HG03571 (cell line): ENCODE measurements around the gene CSNK1A1.
"Not testable (repeated sequence)": the region's sequence is repeated elsewhere in the genome, so short reads cannot be mapped to it uniquely, and the experiment has no call there.

Experiments used
- ATAC-seq: cut with Tn5 transposase; IDR thresholded peaks from one replicate; pipeline ENCODE4 v1.9.1; 2021; ENCODE audit not compliant: unreplicated experiment

CSNK1A1 gene

DNA sequence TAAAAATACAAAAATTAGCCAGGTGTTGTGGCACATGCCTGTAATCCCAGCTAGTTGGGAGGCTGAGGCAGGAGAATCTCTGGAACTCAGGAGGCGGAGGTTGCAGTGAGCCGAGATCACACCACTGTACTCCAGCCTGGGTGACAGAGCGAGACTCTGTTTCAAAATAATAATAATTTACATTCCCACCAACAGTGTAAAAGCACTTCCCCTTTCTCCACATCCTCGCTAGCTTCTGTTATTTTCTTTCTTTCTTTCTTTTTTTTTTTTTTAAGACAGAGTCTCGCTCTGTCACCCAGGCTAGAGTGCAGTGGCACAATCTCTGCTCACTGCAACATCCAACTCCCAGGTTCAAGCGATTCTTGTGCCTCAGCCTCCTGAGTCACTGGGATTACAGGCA lies 89.3 kb downstream of the CSNK1A1 start:
- ATAC-seq = not testable (repeated sequence)

DNA sequence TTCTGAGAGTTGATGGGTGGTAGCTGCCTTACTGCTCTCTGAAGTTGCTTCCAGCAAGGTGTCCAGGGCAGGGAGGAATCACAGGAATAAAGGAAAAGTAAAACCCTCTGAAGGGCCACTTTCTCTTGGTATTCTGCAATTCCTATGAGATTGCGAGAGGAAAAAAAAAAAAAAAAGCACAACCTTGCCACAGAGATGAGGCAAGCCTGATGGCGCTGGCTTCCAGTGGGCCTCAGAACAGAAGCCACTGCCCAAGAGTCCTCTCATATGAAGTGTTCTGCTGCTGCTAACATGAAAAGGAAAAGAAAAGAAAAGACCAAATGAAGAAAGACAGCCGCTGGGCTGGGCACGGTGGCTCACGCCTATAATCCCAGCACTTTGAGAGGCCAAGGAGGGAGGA lies 91.3 kb downstream of the CSNK1A1 start:
- no peak for ATAC-seq

DNA sequence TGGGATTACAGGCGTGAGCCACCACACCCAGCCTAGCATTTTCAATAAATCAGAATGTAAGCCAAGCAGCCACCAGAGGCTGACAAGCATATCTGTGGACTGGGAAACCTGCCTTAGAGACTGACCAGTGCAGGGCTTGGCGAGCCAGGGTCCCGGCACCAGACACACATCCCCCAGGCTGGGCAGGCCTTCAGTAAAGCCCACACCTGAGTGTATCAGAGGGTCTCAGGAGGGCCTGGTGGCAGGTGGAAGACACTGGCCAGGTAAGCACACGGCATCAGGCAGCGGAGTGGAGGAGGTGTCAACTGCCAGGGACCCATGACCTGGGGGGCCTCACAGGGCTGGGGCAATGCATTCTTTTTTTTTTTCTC lies 93.9 kb downstream of the CSNK1A1 start:
- no peak for ATAC-seq

DNA sequence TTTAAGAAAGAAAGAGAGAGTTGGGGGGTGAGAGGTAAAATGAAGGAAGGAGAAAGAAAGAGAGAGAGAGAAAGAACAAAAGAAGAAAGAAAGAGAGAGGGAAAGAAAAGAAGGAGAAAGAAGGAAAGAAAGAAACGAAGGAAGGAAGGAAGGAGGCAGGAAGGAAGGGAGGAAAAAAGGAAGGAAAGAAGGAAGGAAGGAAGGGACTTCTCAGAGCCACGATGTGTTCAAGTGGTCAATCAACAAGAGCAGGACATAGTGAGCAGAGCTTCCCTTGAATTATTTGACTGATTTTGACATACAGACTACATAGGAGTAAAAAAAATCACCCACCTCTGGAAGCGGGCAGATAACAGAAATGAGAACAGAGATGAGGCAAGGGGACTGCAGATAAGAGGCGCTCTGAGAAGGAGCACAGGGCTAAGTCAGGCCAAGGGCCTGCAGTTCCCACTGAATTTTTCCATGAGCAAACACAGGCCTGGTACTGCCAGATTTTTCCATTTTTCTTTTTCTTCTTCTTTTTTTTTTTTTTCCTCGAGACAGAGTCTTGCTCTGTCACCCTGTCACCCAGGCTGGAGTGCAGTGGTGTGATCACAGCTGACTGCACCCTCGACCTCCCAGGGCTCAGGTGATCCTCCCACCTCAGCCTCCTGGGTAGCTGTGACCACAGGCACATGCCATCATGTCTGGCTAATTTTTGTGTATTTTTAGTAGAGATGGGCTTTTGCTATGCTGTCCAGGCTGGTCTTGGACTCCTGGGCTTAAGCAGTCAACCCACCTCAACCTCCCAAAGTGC lies 94.4 kb downstream of the CSNK1A1 start:
- no peak for ATAC-seq

DNA sequence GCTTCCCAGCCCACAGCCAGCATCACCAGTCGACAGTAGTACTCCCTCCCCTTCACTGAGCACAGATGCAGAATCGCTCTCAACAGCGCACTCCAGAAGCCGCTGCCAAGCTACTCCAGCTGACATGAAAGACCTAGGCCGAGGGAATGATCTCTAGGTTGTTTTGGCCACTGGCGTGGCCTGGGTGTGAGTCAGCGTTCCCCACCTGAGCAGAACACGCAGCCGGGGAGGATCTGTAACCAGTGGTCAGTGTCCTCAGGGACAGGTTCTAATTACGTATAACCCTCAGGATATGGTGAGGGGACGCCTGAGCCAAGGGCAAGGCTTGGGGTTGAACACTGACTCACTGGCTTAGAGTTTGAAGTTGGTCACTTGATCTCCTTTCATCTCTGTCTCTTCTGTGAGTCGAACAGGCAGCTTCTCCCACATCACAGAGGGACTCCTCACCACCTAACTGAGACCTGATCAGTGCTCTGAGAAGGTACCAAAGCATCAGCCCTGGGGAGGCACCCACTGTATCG lies 95.3 kb downstream of the CSNK1A1 start:
- no peak for ATAC-seq

DNA sequence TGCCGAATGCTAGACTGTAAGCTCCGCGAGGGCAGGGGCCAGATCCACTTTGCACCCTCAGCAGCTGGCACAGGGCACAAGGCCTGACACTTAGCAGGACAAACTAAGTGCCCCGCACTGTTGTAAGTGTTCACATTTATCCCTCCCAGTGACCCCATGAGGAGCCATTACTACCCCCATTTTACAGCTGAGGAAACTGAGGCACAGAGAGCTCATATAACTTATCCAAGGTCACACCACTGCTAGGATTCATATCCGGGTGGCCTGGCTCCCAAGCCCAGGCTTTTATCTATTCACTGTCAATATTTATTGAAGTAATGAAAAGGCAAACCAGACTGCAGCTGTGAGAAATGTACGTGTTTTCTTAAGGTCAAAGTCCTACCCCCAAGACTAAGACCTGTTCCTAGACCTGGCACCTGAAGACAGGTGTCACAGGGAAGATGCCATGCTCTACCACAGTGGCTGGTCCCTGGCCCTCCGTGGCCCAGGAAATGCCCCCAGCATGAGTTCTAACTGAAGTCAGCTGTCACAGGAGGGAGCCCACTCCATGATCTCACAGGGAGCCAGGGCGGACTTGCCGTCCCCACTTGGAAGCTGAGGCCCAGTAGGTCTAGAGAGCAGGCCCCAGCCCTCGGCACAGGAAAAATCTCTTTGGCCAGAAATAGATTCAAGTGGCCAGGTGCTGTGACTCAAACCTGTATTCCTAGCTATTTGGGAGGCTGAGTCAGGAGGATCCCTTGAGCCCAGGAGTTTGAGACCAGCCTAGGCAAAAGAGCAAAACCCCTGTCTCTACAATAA lies 97.4 kb downstream of the CSNK1A1 start:
- no peak for ATAC-seq

DNA sequence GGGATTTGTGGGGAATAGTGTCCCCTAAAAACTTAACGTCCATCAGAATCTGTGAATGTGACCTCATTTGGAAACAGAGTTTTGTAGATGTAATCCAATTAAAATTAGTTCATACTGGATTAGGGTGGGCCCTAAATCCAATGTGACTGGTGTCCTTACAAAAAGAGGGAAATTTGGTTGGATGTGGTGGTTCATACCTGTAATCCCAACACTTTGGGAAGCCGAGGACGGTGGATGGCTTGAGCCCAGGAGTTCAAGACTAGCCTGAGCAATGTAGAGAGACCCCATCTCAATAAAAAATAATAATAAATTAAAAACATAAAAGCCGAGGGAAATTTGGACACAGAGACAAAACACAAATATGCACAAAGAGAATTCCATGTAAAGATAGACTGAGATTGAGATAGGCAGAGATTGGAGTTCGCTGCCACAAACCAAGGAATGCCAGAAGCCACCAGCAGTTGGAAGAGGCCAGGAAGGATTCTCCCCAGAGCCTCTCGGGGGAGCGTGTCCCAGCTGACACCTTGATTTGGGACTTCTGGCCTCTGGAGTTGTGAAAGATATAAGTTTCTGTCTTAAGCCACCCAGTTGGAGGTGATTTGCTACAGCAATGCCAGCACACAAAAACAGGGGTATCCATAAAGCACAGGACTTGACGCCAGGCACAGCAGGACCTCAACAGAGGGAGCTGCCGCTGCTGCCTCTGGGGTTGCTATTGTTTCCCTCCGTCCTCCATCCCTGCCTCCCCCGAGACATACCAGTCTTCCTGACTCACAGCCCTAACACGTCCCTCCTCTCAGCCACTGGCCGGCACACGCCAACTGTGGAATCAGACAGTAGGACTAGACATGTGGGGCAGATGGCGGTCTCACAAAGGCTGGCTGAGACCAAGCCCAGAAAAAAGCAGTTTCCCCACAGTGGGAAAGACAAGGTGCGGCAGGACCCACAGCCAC lies 98.3 kb downstream of the CSNK1A1 start:
- no peak for ATAC-seq

DNA sequence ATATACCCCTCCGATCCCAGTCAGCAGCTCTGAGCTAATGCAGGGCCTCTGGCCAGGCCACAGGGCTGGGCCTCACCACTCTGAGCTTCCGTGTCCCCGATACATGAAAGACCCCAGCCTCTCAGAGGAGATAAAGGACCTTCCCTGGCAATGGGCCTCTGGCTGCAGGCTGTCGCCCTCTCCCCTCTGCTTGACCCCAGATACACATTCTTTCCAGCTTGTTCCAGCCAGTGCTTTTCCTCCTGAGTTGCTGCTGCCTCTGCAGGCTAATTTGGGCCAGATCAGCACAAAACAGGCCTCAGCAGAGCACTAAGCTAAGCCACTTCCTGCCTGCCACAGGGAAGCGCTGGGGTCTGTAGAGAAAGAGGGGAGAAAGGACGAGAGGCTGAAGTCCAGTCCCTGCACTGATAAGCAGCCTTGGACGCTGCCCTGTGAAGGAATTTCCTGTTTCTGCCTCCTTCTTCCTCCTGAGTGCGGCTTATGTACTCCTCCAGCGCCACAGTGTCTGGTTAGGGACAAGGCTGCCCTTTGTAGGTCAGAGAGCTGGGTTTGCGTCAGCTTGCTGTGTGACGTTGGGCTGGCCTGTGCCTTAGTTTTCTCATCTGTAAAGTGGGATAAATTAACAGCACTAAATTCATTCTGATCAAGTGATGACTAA lies 99.1 kb downstream of the CSNK1A1 start:
- no peak for ATAC-seq

DNA sequence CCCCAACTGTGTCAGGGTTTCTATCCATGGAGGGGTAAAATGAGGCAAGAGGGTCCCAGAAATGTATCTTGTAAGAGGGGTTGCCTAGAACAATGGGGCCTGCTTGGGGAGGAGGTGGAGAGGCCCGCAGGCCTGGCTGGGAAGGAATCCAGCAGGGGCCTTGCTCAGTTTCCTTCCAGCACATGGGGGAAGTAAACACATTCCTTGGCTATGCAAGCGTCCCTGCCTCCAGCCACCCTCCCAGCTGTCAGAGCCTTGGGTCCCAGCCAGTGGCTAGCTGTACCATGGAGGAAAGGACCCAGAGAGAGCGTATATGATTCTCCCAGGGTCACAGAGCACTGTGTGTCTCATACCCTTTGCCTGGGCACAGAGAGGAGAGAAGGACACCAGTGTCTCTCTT lies 101.0 kb downstream of the CSNK1A1 start:
- no peak for ATAC-seq

DNA sequence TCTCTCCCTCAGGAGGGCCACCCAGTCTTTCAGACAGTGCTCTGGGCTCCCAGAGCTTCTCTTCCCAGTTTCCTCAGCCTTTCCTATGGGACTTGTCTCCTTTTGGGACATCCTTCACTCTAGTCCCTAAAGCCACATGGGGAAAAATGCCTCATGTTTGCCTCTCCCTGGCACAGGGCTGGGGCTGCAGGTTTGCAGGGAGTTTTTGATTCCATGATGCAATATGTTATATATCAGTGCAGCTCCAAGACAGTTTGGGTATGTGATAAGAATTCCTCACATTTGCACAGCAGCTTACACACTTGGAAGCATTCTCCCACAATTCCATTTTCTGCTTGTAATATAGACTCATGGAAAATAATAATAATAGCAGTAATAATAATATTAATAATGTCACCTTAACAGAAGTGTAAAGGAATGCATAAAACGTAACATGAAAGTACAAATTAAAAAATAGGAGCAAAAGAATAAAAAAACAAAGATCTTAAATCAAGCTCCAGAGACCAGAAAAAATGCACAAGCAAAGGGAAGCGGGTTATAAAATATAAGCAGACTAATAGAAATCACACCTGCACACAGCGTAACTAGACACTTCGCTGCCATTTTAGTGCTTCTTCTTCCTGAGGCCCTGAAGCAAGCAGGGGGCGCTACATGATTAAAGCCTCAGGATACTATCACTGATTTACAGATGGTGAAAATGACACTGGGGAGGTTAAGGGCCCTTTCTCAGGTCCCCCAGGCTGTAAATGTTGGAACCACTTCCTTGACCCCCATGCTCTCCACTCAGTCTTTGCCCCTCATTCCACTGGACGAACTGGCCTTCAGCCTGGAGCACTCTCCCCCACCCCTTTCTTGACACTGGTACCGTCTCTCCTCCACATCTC lies 102.2 kb downstream of the CSNK1A1 start:
- ATAC-seq = no peak

DNA sequence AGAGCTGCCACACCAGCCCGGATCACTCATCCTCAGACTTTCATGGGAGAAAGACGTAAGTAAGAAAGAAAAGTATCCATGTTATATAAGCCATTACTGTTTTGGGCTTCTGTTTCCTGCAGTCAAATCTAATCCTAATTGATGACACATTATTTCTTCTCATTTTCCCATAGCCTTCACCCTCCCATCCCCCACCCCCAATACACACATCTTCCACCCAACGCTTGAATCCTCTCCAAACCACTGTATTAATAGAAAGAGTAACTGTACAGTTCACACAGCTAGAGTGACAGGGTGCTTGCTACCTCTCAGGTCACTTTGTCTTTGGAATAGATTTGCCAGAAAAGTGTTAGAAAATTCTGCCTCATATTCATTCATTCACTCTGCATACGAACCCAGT lies 102.8 kb downstream of the CSNK1A1 start:
- no peak for ATAC-seq

DNA sequence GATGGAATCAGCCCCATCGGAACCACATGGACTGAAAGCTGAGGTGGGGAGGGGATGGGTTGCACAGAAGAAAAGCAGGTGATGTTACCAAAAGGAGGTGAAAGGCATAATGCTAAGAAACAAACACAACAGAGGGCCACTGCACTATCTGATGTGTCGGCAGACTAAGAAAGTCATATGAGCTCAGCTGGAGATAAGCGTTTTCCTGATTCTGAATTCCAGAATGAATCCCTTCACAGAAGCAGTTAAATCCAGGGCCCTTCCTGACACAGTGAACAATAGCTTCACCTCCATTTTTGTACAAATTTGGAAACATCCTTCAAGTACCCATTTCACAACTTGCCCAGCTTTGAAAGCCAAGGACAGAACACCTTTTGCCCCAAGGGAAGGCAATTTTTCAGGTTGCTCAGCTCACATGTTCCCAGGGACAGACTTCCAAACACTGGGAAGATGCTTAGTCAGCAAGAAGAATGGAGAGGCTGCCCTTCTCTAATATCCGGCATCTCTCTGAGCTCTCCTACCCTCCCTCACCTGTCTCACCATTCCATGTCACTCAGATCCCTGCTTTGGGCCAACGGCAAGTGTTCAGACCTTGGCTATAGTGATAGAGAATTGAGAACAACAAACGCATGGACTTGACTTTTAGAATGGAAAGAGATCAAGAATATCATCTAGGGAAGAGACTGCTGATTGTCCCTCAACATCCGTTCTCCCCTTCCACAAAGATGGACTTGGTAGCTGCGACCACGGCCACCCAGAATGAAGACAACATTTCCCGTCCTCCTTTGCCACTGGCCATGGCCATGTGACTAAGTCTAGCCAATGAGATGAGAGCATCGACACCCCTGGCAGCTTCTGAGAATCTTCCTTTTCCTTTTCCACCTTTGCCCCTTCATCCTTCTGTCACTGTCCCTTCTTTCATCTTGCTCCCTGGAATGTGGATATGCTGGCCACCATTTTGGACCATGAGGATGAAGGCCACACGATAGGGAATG lies 103.6 kb downstream of the CSNK1A1 start:
- no peak for ATAC-seq

DNA sequence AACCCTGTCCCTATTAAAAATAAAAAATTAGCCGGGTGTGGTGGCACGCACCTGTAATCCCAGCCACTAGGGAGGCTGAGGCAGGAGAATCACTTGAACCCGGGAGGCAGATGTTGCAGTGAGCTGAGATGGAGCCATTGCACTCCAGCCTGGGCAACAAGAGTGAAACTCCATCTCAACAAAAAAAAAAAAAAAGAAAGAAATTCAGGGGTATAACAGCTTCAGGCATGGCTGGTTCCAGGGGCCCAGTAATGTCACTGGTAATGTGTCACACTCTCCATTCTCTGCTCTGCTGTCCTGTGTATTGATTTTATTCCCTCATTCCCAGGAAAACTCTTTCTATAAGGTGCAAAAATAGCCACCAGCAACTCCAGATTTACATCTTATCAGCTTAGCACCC lies 104.4 kb downstream of the CSNK1A1 start:
- ATAC-seq = not testable (repeated sequence)

DNA sequence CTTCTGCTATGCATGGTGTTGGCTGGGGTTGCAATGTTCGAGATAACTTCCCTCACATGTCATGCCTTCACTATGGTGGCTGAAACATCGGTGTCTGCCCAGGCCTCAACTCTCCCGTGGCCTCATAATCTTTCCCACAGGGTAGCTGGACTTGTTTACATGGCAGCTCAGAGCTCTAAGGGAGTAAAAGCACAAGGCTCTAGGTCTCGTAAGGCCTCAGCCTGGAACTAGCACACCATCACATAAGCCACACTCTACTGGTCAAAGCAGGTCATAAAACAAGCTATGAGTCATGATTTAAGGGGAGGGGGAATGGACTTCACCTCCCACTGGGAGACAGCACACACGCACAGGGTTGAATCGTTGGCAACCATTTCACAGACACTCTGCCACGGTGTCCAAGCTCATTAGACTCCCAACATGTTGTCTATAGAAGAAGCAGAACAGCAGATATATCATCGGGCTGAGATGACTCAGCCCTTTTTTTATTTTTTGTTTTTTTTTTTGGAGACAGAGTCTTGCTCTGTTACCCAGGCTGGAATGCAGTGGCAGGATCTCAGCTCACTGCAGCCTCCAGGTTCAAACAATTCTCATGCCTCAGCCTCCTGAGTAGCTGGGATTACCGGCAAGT lies 105.4 kb downstream of the CSNK1A1 start:
- no peak for ATAC-seq

DNA sequence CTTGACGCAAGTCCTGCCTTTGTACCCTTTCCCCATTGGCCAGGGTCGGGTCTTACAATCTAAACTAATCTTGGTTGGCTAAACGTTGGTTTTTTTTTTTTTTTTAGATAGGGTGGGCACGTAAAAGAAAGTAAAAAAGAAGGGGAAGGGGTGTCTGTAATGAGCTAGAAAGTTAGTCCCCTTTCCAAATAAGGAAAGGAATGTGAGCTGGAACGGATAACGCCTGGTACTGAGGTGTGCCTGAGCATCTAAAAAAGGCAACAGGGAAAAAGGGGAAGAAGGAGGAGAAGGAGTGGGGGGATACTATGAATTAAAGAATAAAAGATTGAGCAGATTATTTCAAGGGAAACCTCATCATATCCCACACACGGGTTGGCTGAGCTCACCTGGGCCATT lies 105.9 kb downstream of the CSNK1A1 start:
- no peak for ATAC-seq

DNA sequence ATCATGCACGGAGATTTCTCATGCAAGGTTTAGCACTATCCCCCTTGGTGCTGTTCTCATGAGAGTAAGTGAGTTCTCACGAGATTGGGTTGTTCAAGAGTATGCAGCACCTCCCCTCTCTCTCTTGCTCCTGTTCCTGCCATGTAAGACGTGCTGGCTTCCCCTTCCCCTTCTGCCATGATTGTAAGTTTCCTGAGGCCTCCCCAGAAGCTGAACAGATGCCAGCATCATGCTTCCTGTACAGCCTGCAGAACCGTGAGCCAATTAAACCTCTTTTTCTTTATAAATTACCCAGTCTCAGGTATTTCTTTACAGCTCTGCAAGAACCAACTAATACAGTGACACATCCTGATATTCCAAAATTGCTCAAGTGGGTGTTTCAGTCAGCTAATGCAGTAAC lies 106.8 kb downstream of the CSNK1A1 start:
- ATAC-seq = not testable (repeated sequence)

DNA sequence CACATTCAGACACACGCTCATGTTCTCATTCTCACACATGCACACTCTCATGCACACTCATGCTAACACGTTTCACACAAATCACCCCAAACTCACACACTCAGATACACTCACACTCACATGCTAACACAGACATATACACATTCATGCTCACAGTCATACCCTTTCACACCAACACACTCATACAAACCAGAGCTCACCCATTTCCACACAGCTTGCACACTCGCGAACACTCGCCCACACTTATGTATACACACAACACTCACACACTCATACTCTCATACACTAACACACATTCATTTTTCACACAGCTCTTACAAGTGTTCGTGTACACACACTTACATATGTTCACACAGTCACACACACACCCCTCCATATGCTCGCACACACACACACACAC lies 108.0 kb downstream of the CSNK1A1 start:
- ATAC-seq = no peak
